NCI-H1092 treated with DMSO at 0.1 percent for 48 hours (cell line): ENCODE data around the gene IGSF9B.
"Not testable (repeated sequence)": the region's sequence is repeated elsewhere in the genome, so short reads cannot be mapped to it uniquely, and the experiment has no call there.

Source experiments
- DNase-seq: peaks from one replicate; lab custom pipeline; 2025; lab: John Stamatoyannopoulos, UW

Gene IGSF9B

GRCh38 chr11:133956650-133957633 is at the start of gene IGSF9B:
Gene IGSF9B, minus strand, starts transcription at chr11:133956968. Its CDS starts 214 bp downstream, at chr11:133956754.
- DNase-seq: peak; percentile 95

GRCh38 chr11:134004496-134005172 is 47.9 kb upstream of the IGSF9B start:
- no peak for DNase-seq

- DNase-seq: no peak
These were observed 47.2 kb upstream of the IGSF9B start for GRCh38 chr11:134003792-134004495.

GRCh38 chr11:134002819-134003218 is 46.1 kb upstream of the IGSF9B start:
- not testable (repeated sequence) for DNase-seq

- DNase-seq: not testable (repeated sequence)
These were observed 45.6 kb upstream of the IGSF9B start for GRCh38 chr11:134002338-134002737.

GRCh38 chr11:134001596-134001995 is 44.8 kb upstream of the IGSF9B start:
- DNase-seq: no peak

- DNase-seq: no peak
These were observed 44.3 kb upstream of the IGSF9B start for GRCh38 chr11:134001088-134001487.

- no peak for DNase-seq
These were observed 42.6 kb upstream of the IGSF9B start for GRCh38 chr11:133999355-133999754.

GRCh38 chr11:133997554-133997953 is 40.8 kb upstream of the IGSF9B start:
- DNase-seq: no peak

GRCh38 chr11:133996671-133997070 is 39.9 kb upstream of the IGSF9B start:
- DNase-seq: no peak

- no peak for DNase-seq
These were observed 38.3 kb upstream of the IGSF9B start for GRCh38 chr11:133995066-133995465.

- DNase-seq: no peak
These were observed 37.2 kb upstream of the IGSF9B start for GRCh38 chr11:133993921-133994320.

- DNase-seq: no peak
These were observed 36.3 kb upstream of the IGSF9B start for GRCh38 chr11:133993107-133993506.

- DNase-seq: no peak
These were observed 35.4 kb upstream of the IGSF9B start for GRCh38 chr11:133992121-133992520.

GRCh38 chr11:133991101-133991500 is 34.3 kb upstream of the IGSF9B start:
- DNase-seq: no peak

GRCh38 chr11:133990501-133990900 is 33.7 kb upstream of the IGSF9B start:
- no peak for DNase-seq

GRCh38 chr11:133988686-133989410 is 32.1 kb upstream of the IGSF9B start:
- no peak for DNase-seq

- DNase-seq: no peak
These were observed 30.4 kb upstream of the IGSF9B start for GRCh38 chr11:133987171-133987570.

GRCh38 chr11:133985981-133986944 is 29.5 kb upstream of the IGSF9B start:
- DNase-seq: peak; percentile 85

GRCh38 chr11:133984828-133985227 is 28.1 kb upstream of the IGSF9B start:
- no peak for DNase-seq
